Caco-2 (cell line): ENCODE results near the gene CITED1. TPM values are rescaled to one million over a fixed set of nuclear protein-coding genes. Genes with fewer than 3 reads are reported as not detected.

Source experiments
- BruUV-seq: library from RNA; stranded (reverse); fragments of 400-500 nt; replicated peaks from 2 replicates; lab custom pipeline; 2021; lab: Mats Ljungman, UMichigan
- CTCF ChIA-PET: fragments of 300-600 bp; sonication (Branson Sonifier 250); formaldehyde crosslinking; loops from one replicate; lab custom pipeline; 2022; ENCODE audit warnings: antibody characterized with exemption; lab: Charles Lee
- POLR2A ChIA-PET: fragments of 300-600 bp; sonication (Branson Sonifier 250); formaldehyde crosslinking; loops from one replicate; lab custom pipeline; 2022; ENCODE audit warnings: antibody characterized with exemption; lab: Charles Lee
- DNase-seq, 2 experiments: peaks; one replicate each; pipeline versions ENCODE4 v3.0.0 to v3.0.0-alpha.2; 2020 to 2022
- H3K27me3 ChIP-seq: replicated peaks from 2 replicates; pipeline ENCODE4 v1.6.0; 2011; ENCODE audit warnings: low read length; ENCODE audit not compliant: control insufficient read depth, insufficient read depth
- H3K36me3 ChIP-seq: 2 replicates; pipeline ENCODE4 v1.5.1; 2011; ENCODE audit warnings: low read length; ENCODE audit not compliant: control insufficient read depth, insufficient read depth
- H3K4me1 ChIP-seq: fragments of 250-450 bp; sonication (Bioruptor Pico); 2 replicates; pipeline ENCODE4 v1.5.1; 2020; ENCODE audit warnings: mild to moderate bottlenecking
- H3K4me3 ChIP-seq: 2 replicates; pipeline ENCODE4 v1.5.1; 2011; ENCODE audit warnings: low read depth, mild to moderate bottlenecking, control low read depth, low read length
- H3K9me3 ChIP-seq: fragments of 250-450 bp; sonication (Bioruptor Pico); 2 replicates; pipeline ENCODE4 v1.5.1; 2020; ENCODE audit warnings: mild to moderate bottlenecking, moderate library complexity
- H3K27ac Mint-ChIP-seq: one replicate; pipeline ENCODE4 v1.8.0; 2022; ENCODE audit warnings: mixed read lengths; ENCODE audit not compliant: unreplicated experiment
- H3K27me3 Mint-ChIP-seq: one replicate; pipeline ENCODE4 v1.8.0; 2022; ENCODE audit warnings: mixed read lengths; ENCODE audit not compliant: insufficient read depth, unreplicated experiment
- H3K36me3 Mint-ChIP-seq: one replicate; pipeline ENCODE4 v1.8.0; 2022; ENCODE audit warnings: mild to moderate bottlenecking, mixed read lengths; ENCODE audit not compliant: insufficient read depth, unreplicated experiment
- H3K4me1 Mint-ChIP-seq: one replicate; pipeline ENCODE4 v1.8.0; 2022; ENCODE audit warnings: low read depth, mixed read lengths; ENCODE audit not compliant: unreplicated experiment
- H3K4me3 Mint-ChIP-seq: one replicate; pipeline ENCODE4 v1.8.0; 2022; ENCODE audit warnings: mild to moderate bottlenecking, moderate library complexity, mixed read lengths; ENCODE audit not compliant: unreplicated experiment
- H3K9me3 Mint-ChIP-seq: one replicate; pipeline ENCODE4 v1.8.0; 2022; ENCODE audit warnings: mixed read lengths; ENCODE audit not compliant: unreplicated experiment
- CTCF ChIP-seq, 2 experiments: fragments of 200-600 bp in 1 of 2; IDR thresholded peaks; 1 replicate in 1 of 2; 2 replicates in 1 of 2; pipeline versions ENCODE4 v1.5.1 to v1.8.0; 2011 to 2022; ENCODE audit warnings: antibody characterized with exemption in 1 of 2, control low read depth in 1 of 2, inconsistent platforms in 1 of 2, low read depth in 1 of 2, low read length in 1 of 2, mild to moderate bottlenecking in 1 of 2, moderate library complexity in 1 of 2; ENCODE audit not compliant: insufficient read depth in 1 of 2, severe bottlenecking in 1 of 2, unreplicated experiment in 1 of 2
- intact Hi-C: fragments of 100-400 bp; cut with micrococcal nuclease; formaldehyde crosslinking; loops from one replicate; pipeline ENCODE4 v1.10.0; 2022; ENCODE audit not compliant: unreplicated experiment
- total RNA-seq: library from RNA; stranded (reverse); gene quantifications from 2 replicates; pipeline ENCODE4 v1.2.3, GENCODE V29; 2022

CITED1 gene
- total RNA-seq, 1 experiment from 2014 or later, result 1.3 TPM

DNA sequence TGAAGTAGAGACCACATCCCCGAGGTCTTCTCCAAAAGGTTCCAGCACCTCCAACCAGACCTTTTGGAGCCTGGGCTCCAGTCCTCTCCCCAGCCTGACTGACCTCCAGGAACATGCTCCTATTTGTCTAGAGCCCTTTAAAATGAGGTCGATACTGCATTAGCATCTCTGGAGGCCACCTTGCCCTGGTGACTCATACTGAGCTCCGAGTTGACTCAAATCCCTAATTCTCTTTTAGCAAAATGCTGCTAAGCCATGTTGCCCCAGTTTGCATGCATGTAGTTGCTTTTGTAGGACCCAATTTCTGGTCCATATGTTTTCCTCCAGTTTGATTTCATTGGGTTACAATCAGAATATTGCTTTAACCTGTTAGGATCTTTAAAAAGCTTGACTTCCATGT, 43.5 kb upstream of the CITED1 start:
- POLR2A ChIA-PET, result no interaction called here
- H3K27ac Mint-ChIP-seq, result no peak overlapping the region
- no peak overlapping the region for H3K4me3 Mint-ChIP-seq
- no peaks in the 10 kb centered on the region for H3K4me1 ChIP-seq
- no peaks in the 10 kb centered on the region for H3K4me1 Mint-ChIP-seq
- no peaks in the 10 kb centered on the region for H3K9me3 ChIP-seq
- no TSS peak for BruUV-seq
- H3K27me3 Mint-ChIP-seq, result no peaks in the 10 kb centered on the region
- DNase-seq, result no peak
- H3K36me3 ChIP-seq, result no peaks in the 10 kb centered on the region
- H3K9me3 Mint-ChIP-seq, result no peaks in the 10 kb centered on the region
- no peaks in the 10 kb centered on the region for H3K36me3 Mint-ChIP-seq
- H3K4me3 ChIP-seq, result no peak overlapping the region
- no peaks in the 10 kb centered on the region for H3K27me3 ChIP-seq
- CTCF ChIA-PET, result no interaction called here
- no peak for TF ChIP-seq CTCF (IDR thresholded peaks at IDR 0.05; ENCODE audit: insufficient read depth in 1 of 2, low read depth in 1 of 2, low read length in 1 of 2, severe bottlenecking in 1 of 2, unreplicated experiment in 1 of 2)
- intact Hi-C loops, result no loop called here

GRCh38 chrX:72348247-72348979, 42.7 kb upstream of the CITED1 start:
- Mint-ChIP-seq H3K4me1 (no peaks in the 10 kb centered on the region), H3K27me3 (no peaks in the 10 kb centered on the region), H3K4me3 (no peak overlapping the region), H3K36me3 (no peaks in the 10 kb centered on the region), H3K9me3 (no peaks in the 10 kb centered on the region), H3K27ac (no peak overlapping the region)
- no peak overlapping the region for H3K4me3 ChIP-seq
- H3K9me3 ChIP-seq, result no peaks in the 10 kb centered on the region
- TF ChIP-seq CTCF (IDR thresholded peaks at IDR 0.05; ENCODE audit: insufficient read depth in 1 of 2, low read depth in 1 of 2, low read length in 1 of 2, severe bottlenecking in 1 of 2, unreplicated experiment in 1 of 2), result no peak
- no peaks in the 10 kb centered on the region for H3K4me1 ChIP-seq
- no peak for DNase-seq
- no peaks in the 10 kb centered on the region for H3K27me3 ChIP-seq
- BruUV-seq, result no TSS peak
- CTCF ChIA-PET, result interaction anchor here (0.5 kb wide), 1 partner anchor 192 kb away, joined by 3 read pairs; no protein-coding TSS in a partner anchor
- POLR2A ChIA-PET, result no interaction called here
- intact Hi-C loops, result no loop called here
- H3K36me3 ChIP-seq, result no peaks in the 10 kb centered on the region

DNA sequence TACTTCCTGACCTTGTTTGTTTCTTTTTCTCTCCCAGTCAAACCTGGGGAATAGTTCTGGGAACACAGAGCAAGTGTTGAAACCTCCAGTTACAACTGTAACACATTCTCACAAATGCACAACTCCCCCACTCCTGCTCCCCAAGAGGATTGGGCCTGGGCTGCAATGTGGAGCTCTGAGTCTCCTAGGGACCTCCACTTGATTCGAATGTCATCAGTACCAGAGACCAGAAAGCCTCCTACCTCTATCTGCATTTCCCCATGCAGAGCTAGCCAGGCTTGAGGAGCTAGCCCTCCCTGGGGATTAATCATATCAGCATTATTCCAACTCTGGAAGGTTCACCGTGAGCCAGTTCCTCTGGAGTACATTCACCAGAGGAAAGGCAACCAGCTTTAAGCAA, 41.7 kb upstream of the CITED1 start:
- Histone ChIP-seq H3K4me3 (no peak overlapping the region), H3K9me3 (no peaks in the 10 kb centered on the region), H3K4me1 (no peaks in the 10 kb centered on the region), H3K36me3 (no peaks in the 10 kb centered on the region), H3K27me3 (no peaks in the 10 kb centered on the region)
- Mint-ChIP-seq H3K27ac (no peak overlapping the region), H3K9me3 (no peaks in the 10 kb centered on the region), H3K36me3 (no peaks in the 10 kb centered on the region), H3K4me3 (no peak overlapping the region), H3K4me1 (no peaks in the 10 kb centered on the region), H3K27me3 (no peaks in the 10 kb centered on the region)
- BruUV-seq, result no TSS peak
- ChIA-PET POLR2A (no interaction called here), CTCF (no interaction called here)
- TF ChIP-seq CTCF (IDR thresholded peaks at IDR 0.05; ENCODE audit: insufficient read depth in 1 of 2, low read depth in 1 of 2, low read length in 1 of 2, severe bottlenecking in 1 of 2, unreplicated experiment in 1 of 2), result no peak
- intact Hi-C loops, result no loop called here
- no peak for DNase-seq
